ENCODE data around the gene THADA. TPM values are rescaled to one million over a fixed set of nuclear protein-coding genes. Genes with fewer than 3 reads are reported as not detected.

Gene THADA
- total RNA-seq, 1 experiment from 2014 or later = 20.1 TPM

- Histone ChIP-seq H3K9me3 (ENCODE audit: control insufficient read depth, low read depth, low read length) (no peaks in the 10 kb centered on the region), H3K14ac (ENCODE audit: insufficient read depth, low read length) (no peak overlapping the region), H2BK120ac (ENCODE audit: low read depth, low read length, poor library complexity, severe bottlenecking) (no peak overlapping the region), H4K91ac (ENCODE audit: insufficient read length, low read depth, low read length) (no peak overlapping the region), H3K4ac (ENCODE audit: low read depth, low read length) (no peak overlapping the region), H4K5ac (ENCODE audit: insufficient read length, low read depth, low read length) (no peak overlapping the region), H2AFZ (ENCODE audit: low read length) (no peak overlapping the region), H2BK12ac (ENCODE audit: insufficient read length, low read depth, low read length) (no peak overlapping the region), H3K23me2 (ENCODE audit: insufficient read length, low read depth, low read length, poor library complexity, severe bottlenecking) (no peaks in the 10 kb centered on the region), H3T11ph (ENCODE audit: low read length) (no peak overlapping the region), H3K4me1 (ENCODE audit: insufficient read depth, low read length) (peaks cover 24% of the 10 kb centered on the region), H2BK20ac (ENCODE audit: low read depth, low read length, poor library complexity, severe bottlenecking) (no peak overlapping the region), H3K56ac (ENCODE audit: insufficient read length, low read depth, low read length) (no peak overlapping the region), H2BK5ac (ENCODE audit: insufficient read length, low read length) (no peak overlapping the region), H2AK5ac (ENCODE audit: insufficient read length, low read length) (no peak overlapping the region), H3K27ac (ENCODE audit: insufficient read length, low read depth, low read length) (no peak overlapping the region), H4K8ac (replicated peaks; ENCODE audit: insufficient read length, low read depth, low read length) (no peak overlapping the region), H3K79me1 (ENCODE audit: insufficient read depth, low read depth, low read length, poor library complexity, severe bottlenecking) (no peaks in the 10 kb centered on the region), H3K23ac (ENCODE audit: insufficient read length, low read depth, low read length) (no peak overlapping the region), H3K4me2 (ENCODE audit: insufficient read depth, insufficient read length, low read length) (no peak overlapping the region), H3K18ac (ENCODE audit: insufficient read length, low read depth, low read length) (no peak overlapping the region), H4K20me1 (ENCODE audit: control insufficient read depth, insufficient read depth, insufficient read length) (no peaks in the 10 kb centered on the region), H3K27me3 (ENCODE audit: insufficient read depth, low read length) (no peaks in the 10 kb centered on the region), H2BK15ac (ENCODE audit: low read depth, low read length) (no peak overlapping the region), H3K9ac (ENCODE audit: extremely low read depth, insufficient read length, low read length) (no peak overlapping the region), H3K79me2 (ENCODE audit: insufficient read depth, low read length) (no peaks in the 10 kb centered on the region)
- TF ChIP-seq CTCF (conservative IDR thresholded peaks at IDR 0.05) = no peak
- Mint-ChIP-seq H3K4me3 (no peak overlapping the region), H3K4me1 (peaks cover 58 to 63% of the 10 kb centered on the region in 2 experiments), H3K9me3 (no peaks in the 10 kb centered on the region; a peak in 1 of 5 replicates), H3K27ac (peak overlapping the region in 1 of 3 experiments; percentile 55; a peak in 1 of 7 replicates), H3K27me3 (ENCODE audit: low read depth) (0 out of 2 replicates have a peak, but pooled peaks cover 1% of the 10 kb centered on the region), H3K36me3 (ENCODE audit: insufficient read depth in 1 of 3, low read depth in 3 of 3) (no peaks in the 10 kb centered on the region)
- DNase-seq = no peak
- WGBS (ENCODE audit: extremely low coverage, insufficient read length, low lambda C conversion rate) = no CpG with 5 or more reads among the region's 4 CpGs
These were observed 410.7 kb downstream of the THADA start for GRCh38 chr2:43185146-43185545.

Measured in H9 (cell line).